ENCODE results near the gene BEX1. TPM values are rescaled to one million over a fixed set of nuclear protein-coding genes. Genes with fewer than 3 reads are reported as not detected.

The BEX1 gene
- polyA plus RNA-seq, 4 donors = 17.1 to 67.2 (median 62.2) TPM

GRCh38 chrX:103012945-103013344 lies 51.0 kb downstream of the BEX1 start:
- DNase-seq (ENCODE audit: low read depth in 4 of 4, low spot score in 3 of 4) = no peak

Other genes with a start within 250 kb of the BEX1 start
- under 1 TPM in 1 of 4 donors, not detected in 3; 0.29 TPM for gene RAB40AL, start 126.9 kb downstream of the BEX1 start, polyA plus RNA-seq (ENCODE audit: insufficient read length in 4 of 4)
- gene NXF3, start 29.0 kb upstream of the BEX1 start, polyA plus RNA-seq (ENCODE audit: insufficient read length in 4 of 4) = under 1 TPM in 2 of 4 donors, not detected in 2; 0.08 to 0.24 TPM
- 100 to 1,000 TPM; 135 to 185 (median 159) TPM for gene BEX4, start 150.9 kb upstream of the BEX1 start, polyA plus RNA-seq (ENCODE audit: insufficient read length in 4 of 4)
- 100 to 1,000 TPM; 127 to 191 (median 158) TPM for gene TCEAL8, start 191.0 kb upstream of the BEX1 start, polyA plus RNA-seq (ENCODE audit: insufficient read length in 4 of 4)
- gene TCEAL5, start 212.6 kb upstream of the BEX1 start, polyA plus RNA-seq (ENCODE audit: insufficient read length in 4 of 4) = 10 to 100 TPM; 12.0 to 21.7 (median 16.5) TPM
- 10 to 100 TPM; 30.4 to 80.9 (median 73.8) TPM for gene BEX2, start 246.8 kb upstream of the BEX1 start, polyA plus RNA-seq (ENCODE audit: insufficient read length in 4 of 4)

All from left renal pelvis (tissue), 4 donors.